Measurements from ENCODE around the gene HELB. TPM values are rescaled to one million over a fixed set of nuclear protein-coding genes. Genes with fewer than 3 reads are reported as not detected.

Gene HELB
- total and polyA plus RNA-seq, 2 donors: 0.70 to 15.0 TPM

DNA sequence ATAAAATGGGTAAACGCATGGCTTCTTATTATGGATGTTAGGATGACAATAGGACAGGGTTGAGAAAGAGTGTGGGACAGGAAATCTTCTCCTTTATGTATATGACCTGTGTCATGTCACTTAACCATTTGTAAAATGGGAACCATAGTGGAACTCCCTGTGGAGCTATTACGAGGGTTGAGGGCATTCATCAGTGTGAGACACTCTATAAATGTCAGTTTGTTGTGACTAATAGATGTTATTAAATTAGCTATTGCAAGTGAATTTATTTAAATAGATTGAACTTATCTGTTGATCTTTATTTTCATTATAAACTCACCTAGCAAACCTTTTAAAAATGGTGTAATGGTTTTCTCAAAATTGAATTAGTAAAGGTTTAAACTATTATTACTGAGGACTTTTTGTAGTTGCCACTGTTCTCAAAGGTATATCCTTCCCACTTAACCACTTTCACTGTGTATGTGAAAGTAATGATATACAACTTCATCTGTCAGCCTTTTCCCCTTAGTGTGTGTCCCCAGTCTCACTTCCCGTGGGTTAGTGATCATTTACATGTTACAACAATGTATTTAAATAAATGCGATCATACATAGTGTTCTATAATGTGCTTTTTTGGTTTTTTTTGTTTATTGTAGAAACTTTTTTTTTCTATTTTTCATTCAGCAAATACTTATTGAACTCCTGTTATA is 17.1 kb downstream of the HELB start:
- no peak for DNase-seq (ENCODE audit: extremely low spot score)
- 84% methylated on average over 4 of the region's 4 CpGs for WGBS
- no peaks in the 10 kb centered on the region for H3K4me1 ChIP-seq (ENCODE audit: insufficient read depth)

DNA sequence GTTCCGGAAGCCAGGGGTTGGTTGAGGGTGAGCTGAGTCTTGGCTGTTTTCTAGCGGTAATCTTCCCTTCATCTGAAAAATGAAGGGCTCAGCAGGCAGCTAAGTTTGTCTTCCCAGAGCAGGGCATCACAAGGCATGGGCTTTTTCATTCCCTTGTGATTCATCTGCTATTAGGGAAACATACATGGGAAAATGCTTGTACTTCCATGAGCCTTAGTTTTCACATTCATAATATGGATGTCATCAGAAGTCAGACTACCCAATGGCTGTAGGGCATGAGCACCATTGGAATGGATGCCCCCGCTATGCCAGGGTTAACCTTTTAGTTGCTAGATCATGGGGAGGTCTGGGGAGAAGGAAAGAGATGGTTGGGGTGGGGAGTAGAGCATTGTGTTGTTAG is 18.7 kb downstream of the HELB start:
- H3K27ac ChIP-seq (ENCODE audit: low read depth): no peak overlapping the region
- no peaks in the 10 kb centered on the region for H3K4me1 ChIP-seq (ENCODE audit: insufficient read depth)
- H3K36me3 ChIP-seq (ENCODE audit: insufficient read depth): peaks cover 2% of the 10 kb centered on the region
- 96% methylated on average over 3 of the region's 3 CpGs for WGBS
- DNase-seq (ENCODE audit: extremely low spot score): no peak
- H3K4me3 ChIP-seq (ENCODE audit: low read depth, low read length): no peak overlapping the region

More for the DNA sequence above, 17.1 kb downstream of the HELB start:
- Histone ChIP-seq H3K4me3 (ENCODE audit: low read depth, low read length) (no peak overlapping the region), H3K36me3 (ENCODE audit: insufficient read depth) (peaks cover 2% of the 10 kb centered on the region), H3K27ac (ENCODE audit: low read depth) (no peak overlapping the region)

DNA sequence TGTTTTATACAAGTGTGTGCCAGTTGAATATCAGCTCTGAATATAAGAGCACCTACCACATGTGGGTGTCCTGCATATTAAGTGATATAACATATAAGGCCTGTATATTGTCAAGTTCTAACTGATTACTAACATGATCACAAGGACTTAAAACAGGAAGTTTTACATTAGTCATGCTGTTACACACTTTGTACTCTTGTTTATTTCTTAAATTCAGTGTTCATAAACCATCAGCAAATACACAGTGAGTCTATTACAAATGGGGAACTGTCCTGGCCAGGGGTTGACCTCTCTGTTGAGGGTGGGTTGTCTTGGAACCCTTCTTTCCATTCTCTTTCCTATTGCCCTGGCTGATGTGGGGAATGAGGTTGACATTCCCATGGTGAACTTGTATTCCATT is 19.1 kb downstream of the HELB start:
- H3K27ac ChIP-seq (ENCODE audit: low read depth): no peak overlapping the region
- H3K36me3 ChIP-seq (ENCODE audit: insufficient read depth): peaks cover 2% of the 10 kb centered on the region
- no peak for DNase-seq (ENCODE audit: extremely low spot score)
- H3K4me3 ChIP-seq (ENCODE audit: low read depth, low read length): no peak overlapping the region
- no peaks in the 10 kb centered on the region for H3K4me1 ChIP-seq (ENCODE audit: insufficient read depth)

DNA sequence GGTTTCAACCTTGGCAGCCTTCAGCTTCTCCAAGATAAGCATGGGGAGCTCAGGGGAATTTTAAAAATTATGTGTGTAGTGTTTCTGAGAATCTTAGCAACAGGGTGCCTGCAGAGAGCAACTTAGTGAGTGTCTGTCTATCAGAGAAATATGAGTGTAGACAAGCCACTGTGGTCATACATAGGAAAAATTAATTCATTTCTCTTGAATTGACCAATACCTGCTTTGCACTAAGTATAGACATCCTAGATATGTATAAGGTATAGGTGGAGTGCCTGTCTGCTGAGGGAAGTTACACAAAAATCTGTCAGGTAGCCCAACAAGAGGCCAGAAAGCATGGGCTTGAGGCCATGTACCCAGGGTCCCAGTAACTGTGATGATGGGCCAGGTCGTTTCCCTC is 20.7 kb downstream of the HELB start:
- no peak overlapping the region for H3K4me3 ChIP-seq (ENCODE audit: low read depth, low read length)
- 83% methylated on average over 1 of the region's 1 CpG for WGBS
- no peak for DNase-seq (ENCODE audit: extremely low spot score)

DNA sequence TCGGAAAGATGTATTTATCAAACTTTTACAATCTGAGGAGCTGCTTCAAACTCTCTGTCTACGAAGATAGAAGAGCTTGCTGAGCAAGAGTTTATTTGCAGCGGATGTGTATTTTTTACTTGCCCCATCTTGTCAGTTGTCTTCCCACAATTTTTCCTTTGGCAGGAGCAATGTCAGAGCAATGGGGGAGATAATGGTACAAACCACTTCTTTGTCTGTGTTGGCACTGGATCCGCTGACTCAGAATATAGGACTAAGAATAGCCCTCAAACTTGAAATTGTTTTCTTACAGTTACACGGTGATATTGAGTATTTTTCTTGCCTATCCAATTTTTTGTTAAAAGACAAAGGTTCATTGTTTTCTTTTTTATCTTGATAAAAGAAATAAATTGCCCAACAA is 27.6 kb downstream of the HELB start:
- no peak for DNase-seq (ENCODE audit: extremely low spot score)
- Histone ChIP-seq H3K4me3 (ENCODE audit: low read depth, low read length) (no peak overlapping the region), H3K36me3 (ENCODE audit: insufficient read depth) (no peaks in the 10 kb centered on the region), H3K27ac (ENCODE audit: low read depth) (no peak overlapping the region), H3K4me1 (ENCODE audit: insufficient read depth) (no peaks in the 10 kb centered on the region)
- WGBS: 83% methylated on average over 5 of the region's 5 CpGs

More for the DNA sequence above, 20.7 kb downstream of the HELB start:
- Histone ChIP-seq H3K4me1 (ENCODE audit: insufficient read depth) (no peaks in the 10 kb centered on the region), H3K27ac (ENCODE audit: low read depth) (no peak overlapping the region), H3K36me3 (ENCODE audit: insufficient read depth) (peaks cover 2% of the 10 kb centered on the region)

DNA sequence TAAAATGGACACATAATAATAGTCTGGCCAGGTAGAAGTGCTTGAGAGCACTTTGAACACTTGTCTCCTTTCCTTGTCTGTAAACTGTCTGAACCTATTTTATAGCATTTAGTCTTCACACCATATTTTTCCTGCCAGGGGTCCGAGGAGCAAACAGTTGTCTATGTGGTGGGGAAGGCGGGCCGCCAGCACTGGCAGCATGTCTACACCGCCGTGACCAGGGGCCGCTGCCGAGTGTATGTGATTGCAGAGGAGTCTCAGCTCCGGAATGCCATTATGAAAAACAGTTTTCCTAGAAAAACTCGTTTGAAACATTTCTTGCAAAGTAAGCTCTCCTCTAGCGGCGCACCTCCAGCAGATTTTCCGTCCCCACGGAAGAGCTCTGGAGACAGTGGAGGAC is 28.7 kb downstream of the HELB start:
- Histone ChIP-seq H3K27ac (ENCODE audit: low read depth) (no peak overlapping the region), H3K4me1 (ENCODE audit: insufficient read depth) (no peaks in the 10 kb centered on the region), H3K4me3 (ENCODE audit: low read depth, low read length) (no peak overlapping the region), H3K36me3 (ENCODE audit: insufficient read depth) (no peaks in the 10 kb centered on the region)
- WGBS: 93% methylated on average over 13 of the region's 13 CpGs
- no peak for DNase-seq (ENCODE audit: extremely low spot score)

DNA sequence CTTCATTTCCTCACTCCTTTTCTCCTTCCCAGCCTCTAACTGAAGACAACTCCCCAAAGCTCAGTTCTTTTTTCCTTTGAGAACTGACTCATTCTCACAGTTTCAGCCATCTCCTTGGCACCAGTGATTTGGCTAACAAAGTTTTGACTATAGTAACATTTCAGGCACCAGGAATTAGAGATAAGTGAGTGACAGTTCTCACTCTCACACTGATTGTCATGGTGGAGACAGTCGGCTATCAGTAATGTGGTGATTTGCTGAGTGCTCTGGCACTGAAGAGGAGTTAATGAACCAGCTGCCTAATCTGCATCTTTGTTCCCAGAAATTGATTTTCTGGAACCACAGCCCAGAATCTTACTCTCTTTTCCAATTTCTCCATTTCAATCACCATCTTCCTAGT is 29.5 kb downstream of the HELB start:
- Histone ChIP-seq H3K4me1 (ENCODE audit: insufficient read depth) (no peaks in the 10 kb centered on the region), H3K4me3 (ENCODE audit: low read depth, low read length) (no peak overlapping the region), H3K36me3 (ENCODE audit: insufficient read depth) (no peaks in the 10 kb centered on the region), H3K27ac (ENCODE audit: low read depth) (no peak overlapping the region)
- WGBS: 93% methylated on average over 1 of the region's 1 CpG
- no peak for DNase-seq (ENCODE audit: extremely low spot score)

DNA sequence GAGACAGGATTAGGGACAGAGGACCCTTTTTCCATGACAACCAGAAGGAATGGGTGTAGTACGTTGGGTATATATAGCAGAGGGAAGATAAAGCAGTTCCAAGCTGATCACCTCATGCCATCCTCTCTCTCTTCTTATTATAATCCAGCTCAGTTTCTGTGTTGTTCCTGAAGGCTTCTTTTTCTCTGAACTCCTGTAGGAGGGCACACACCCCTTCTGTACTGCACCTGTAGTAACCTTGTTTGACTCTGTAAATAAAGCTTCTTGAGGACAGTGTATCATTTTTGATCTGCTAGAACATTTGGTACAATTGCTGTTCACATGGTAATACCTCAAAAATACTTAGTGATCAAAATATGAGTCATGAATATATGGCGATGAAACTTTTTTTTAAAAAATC is 33.5 kb downstream of the HELB start:
- Histone ChIP-seq H3K4me1 (ENCODE audit: insufficient read depth) (no peaks in the 10 kb centered on the region), H3K4me3 (ENCODE audit: low read depth, low read length) (no peak overlapping the region), H3K27ac (ENCODE audit: low read depth) (no peak overlapping the region), H3K36me3 (ENCODE audit: insufficient read depth) (no peaks in the 10 kb centered on the region)
- no peak for DNase-seq (ENCODE audit: extremely low spot score)
- 96% methylated on average over 2 of the region's 2 CpGs for WGBS

DNA sequence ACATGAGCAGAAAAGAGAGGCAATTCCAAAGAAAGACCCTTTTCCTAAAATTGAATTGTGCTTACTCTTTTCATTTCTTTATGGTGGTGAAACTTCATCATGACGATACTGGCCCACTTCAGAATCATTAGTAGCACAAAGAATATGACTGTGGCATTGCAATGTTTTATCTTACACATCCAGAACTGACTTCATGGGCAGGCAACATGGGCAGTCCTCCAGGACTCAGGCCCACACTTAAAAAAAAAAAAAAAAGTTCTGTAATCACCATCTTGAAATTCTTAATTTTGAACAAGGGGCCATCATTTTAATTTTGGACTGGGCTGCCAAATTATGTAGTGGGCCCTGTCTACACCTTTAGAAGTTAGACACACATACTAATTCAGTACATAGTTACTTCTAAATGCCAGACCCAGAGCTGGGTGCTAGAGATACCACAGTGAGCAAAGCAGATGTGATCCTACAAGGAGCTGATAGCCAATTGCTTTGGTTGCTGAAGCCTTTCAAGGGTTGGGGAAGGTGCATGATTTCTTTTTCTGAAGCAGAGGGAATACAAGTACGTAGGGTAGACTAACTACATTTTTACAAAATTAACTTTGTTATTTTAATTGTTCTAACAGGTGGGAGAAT is 35.2 kb downstream of the HELB start:
- H3K36me3 ChIP-seq (ENCODE audit: insufficient read depth): peaks cover 3% of the 10 kb centered on the region
- no peak overlapping the region for H3K27ac ChIP-seq (ENCODE audit: low read depth)
- no peak overlapping the region for H3K4me3 ChIP-seq (ENCODE audit: low read depth, low read length)
- 96% methylated on average over 2 of the region's 2 CpGs for WGBS
- no peaks in the 10 kb centered on the region for H3K4me1 ChIP-seq (ENCODE audit: insufficient read depth)
- DNase-seq (ENCODE audit: extremely low spot score): no peak

DNA sequence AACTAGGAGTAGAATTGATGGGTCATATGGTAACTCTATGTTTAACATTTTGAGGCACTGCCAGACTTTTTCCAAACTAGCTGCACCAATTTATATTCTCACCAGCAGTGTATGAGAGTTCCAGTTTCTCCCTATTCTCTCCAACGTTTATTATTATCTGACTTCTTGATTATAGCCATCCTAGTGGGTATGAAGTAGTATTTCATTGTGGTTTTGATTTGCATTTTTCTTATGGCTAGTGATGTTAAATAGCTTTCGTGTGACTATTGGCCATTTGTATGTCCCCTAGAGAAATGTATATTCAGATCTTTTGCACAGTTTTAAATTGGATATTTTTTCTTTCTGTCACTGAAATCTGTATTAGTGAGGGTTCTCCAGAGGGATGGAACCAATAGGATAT is 37.8 kb downstream of the HELB start:
- Histone ChIP-seq H3K4me3 (ENCODE audit: low read depth, low read length) (no peak overlapping the region), H3K36me3 (ENCODE audit: insufficient read depth) (peaks cover 3% of the 10 kb centered on the region), H3K27ac (ENCODE audit: low read depth) (no peak overlapping the region), H3K4me1 (ENCODE audit: insufficient read depth) (no peaks in the 10 kb centered on the region)
- 96% methylated on average over 2 of the region's 2 CpGs for WGBS
- no peak for DNase-seq (ENCODE audit: extremely low spot score)

DNA sequence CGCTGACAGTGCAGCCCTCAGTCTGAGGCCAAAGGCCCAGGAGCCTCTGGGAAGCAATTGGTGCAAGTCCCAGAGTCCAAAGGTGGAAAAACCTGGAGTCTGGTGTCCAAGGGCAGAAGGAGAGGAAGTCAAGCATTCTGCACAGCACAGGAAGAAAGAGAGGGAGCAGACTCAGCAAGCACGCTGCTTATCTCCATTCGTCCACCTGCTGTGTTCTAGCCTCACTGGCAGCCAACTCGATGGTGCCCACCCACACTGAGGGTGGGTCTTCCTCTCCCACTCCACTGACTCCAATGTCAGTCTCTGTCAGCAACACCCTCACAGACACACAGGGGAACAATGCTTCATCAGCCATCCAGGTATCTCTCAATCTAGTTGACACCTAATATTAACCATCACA is 38.8 kb downstream of the HELB start:
- DNase-seq (ENCODE audit: extremely low spot score): no peak
- no peak overlapping the region for H3K4me3 ChIP-seq (ENCODE audit: low read depth, low read length)
- no peaks in the 10 kb centered on the region for H3K4me1 ChIP-seq (ENCODE audit: insufficient read depth)
- H3K27ac ChIP-seq (ENCODE audit: low read depth): no peak overlapping the region
- H3K36me3 ChIP-seq (ENCODE audit: insufficient read depth): peaks cover 3% of the 10 kb centered on the region
- WGBS: 94% methylated on average over 4 of the region's 4 CpGs

DNA sequence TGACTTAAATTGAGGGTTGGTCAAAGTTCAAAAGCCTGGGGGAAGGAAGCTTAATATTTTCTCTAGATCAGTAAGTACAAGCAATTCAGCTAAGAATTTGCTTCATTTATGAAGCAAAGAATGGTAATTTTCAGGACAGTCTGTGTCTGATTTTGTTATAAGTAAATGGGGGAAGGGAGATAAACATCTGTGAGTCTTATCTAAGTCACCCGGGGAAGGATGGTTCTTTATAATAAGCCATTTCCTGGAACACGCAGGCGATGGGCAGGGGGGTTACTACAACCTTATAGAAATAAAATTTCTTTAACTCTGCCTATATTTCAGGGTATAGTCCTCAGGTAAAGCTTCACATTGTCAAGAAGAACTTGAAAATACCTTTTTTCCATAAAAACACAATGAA is 42.9 kb downstream of the HELB start:
- WGBS: 52% methylated on average over 3 of the region's 3 CpGs
- Histone ChIP-seq H3K27ac (ENCODE audit: low read depth) (no peak overlapping the region), H3K36me3 (ENCODE audit: insufficient read depth) (peaks cover 3% of the 10 kb centered on the region), H3K4me3 (ENCODE audit: low read depth, low read length) (no peak overlapping the region), H3K4me1 (ENCODE audit: insufficient read depth) (no peaks in the 10 kb centered on the region)
- DNase-seq (ENCODE audit: extremely low spot score): no peak

DNA sequence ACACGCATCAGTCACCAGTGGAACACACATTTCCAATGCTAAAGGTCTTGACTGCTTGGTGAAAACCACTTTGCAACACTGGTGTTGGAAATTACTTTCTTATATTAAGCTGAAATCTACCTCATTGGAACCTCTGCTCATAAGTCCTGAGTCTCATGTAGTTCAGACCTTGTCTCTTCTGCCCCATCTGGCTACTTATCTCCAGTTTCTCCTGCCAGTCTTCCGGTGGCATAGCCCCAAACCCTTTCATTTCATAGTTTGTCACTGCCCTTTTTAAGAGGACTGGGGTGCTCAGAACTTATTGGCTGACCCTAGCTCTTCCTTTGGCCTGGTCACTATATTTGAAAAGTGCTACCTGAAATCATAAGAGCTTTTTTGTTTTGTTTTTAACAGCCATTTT is 43.7 kb downstream of the HELB start:
- no peaks in the 10 kb centered on the region for H3K4me1 ChIP-seq (ENCODE audit: insufficient read depth)
- peaks cover 1% of the 10 kb centered on the region for H3K36me3 ChIP-seq (ENCODE audit: insufficient read depth)
- no peak overlapping the region for H3K4me3 ChIP-seq (ENCODE audit: low read depth, low read length)
- WGBS: 97% methylated on average over 2 of the region's 2 CpGs
- no peak overlapping the region for H3K27ac ChIP-seq (ENCODE audit: low read depth)
- DNase-seq (ENCODE audit: extremely low spot score): no peak

DNA sequence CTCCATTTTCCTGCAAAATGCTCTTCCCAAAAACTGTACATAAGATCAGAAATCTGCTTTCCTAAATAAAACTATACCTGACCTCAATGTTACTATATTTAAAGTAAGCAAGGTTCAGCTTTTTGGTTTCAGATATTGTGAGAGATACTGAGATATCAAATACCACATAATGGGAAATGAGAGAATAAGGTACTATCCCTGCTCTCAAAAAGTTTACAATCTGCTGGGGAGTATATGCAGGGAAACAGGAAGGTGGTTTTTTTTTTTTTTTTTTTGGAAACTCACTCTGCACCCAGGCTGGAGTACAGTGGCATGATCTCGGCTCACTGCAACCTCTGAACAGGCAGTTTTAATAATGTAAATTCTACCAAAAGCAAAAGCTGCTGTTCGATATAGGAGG is 49.0 kb downstream of the HELB start:
- WGBS: 92% methylated on average over 2 of the region's 2 CpGs

More for the DNA sequence above, 49.0 kb downstream of the HELB start:
- no peak overlapping the region for H3K4me3 ChIP-seq (ENCODE audit: low read depth, low read length)
- no peak for DNase-seq (ENCODE audit: extremely low spot score)
- no peak overlapping the region for H3K27ac ChIP-seq (ENCODE audit: low read depth)
- no peaks in the 10 kb centered on the region for H3K36me3 ChIP-seq (ENCODE audit: insufficient read depth)
- no peaks in the 10 kb centered on the region for H3K4me1 ChIP-seq (ENCODE audit: insufficient read depth)

All from urinary bladder (tissue), 4 donors.